Fibroblast of peridontal ligament (primary cell): ENCODE results near the gene PACRG.

ENCODE experiments used
- DNase-seq: peaks from one replicate; pipeline ENCODE4 v3.0.0-alpha.2; 2010; ENCODE audit errors: extremely low read depth

Gene PACRG

DNA sequence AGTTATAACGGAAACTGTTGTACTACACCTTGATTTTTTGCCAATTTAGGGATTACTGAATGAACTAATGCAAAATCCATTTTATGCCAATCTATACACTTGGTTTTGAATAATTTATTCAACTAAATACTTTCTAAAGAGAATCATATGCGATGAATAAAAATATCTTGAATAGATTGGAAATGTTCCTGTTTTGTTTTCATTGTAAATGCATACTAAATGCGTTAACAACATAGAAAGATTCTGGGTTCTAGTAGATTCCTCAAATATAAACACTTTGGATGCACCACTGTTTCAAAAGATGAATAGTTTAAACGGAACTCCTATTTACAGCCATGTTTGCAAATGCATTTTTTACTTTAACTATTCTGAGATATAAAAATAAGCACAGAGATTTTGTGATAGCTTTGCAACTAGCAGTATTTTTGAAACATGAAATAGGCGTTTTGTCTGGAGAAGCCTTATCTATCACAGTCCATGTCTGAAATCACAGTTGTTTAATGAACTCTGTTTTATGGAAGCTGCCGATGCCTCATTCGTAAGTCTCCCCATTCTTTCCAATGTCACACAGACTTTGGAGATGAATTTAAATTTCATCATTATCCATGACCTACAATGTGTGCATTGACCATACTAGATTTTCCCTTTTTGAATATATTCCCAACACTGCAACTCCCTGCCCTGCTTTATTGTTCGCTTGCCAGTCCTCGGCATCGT is 409.1 kb downstream of the PACRG start:
- DNase-seq, result no peak

DNA sequence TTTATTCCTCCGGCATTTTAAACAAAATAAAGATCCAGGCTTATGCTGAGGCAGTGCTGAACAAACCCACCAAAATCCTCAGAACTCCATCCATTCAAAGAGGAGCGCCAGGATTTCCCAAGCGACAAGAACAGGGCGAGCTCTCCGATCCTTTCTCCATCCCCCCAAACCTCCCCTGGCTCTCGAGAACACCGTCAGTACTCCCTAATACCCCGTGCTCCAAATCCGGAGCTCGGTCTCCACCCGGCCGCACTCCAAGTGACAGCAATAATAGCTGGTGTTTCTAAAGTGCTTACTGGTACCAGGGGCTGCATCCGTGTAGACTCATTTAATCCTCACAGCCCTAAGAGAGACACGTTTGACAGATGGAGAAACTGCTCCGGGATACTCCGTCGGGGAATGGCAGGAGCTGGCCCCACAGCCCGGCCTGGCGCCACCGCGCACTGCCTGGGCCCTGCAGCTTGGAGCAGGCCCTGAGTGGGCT is 409.7 kb downstream of the PACRG start:
- no peak for DNase-seq

DNA sequence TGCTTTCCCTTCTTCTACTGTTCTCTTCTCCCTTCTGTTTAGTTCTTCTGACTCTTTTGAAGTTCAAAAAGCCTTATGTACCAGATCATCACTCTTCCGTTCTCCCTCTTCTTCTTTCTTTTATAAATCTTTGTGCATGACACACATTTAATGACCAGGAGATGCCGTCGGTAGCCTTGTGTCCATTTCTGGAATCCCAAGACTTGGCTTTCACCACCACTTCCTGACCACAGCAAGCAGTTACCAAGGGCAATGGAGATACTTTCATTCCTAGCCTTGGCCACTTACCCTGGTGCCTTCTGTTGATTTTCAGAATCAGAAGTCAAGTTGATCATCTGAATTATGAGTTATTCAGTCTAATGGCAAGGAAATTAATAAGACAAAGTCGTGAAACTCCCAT is 418.3 kb downstream of the PACRG start:
- no peak for DNase-seq

DNA sequence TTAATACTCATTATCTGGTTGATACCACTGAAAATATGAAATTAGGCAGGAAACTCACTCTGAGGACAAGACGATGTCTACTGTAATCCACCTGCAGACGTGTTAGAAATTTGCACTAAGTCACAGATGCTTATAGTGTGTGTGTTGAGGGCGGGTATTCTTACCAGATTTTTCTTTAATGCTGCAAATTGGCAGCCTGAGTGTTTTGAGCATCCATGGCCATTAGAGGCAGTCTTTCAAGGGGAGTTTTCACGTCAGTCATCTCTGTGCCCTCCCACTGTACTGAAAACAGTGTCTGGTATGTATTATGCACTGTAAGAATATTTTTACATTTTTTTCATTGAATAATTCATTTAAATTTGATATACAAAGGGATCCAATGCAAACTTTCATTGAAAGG is 420.2 kb downstream of the PACRG start:
- no peak for DNase-seq

DNA sequence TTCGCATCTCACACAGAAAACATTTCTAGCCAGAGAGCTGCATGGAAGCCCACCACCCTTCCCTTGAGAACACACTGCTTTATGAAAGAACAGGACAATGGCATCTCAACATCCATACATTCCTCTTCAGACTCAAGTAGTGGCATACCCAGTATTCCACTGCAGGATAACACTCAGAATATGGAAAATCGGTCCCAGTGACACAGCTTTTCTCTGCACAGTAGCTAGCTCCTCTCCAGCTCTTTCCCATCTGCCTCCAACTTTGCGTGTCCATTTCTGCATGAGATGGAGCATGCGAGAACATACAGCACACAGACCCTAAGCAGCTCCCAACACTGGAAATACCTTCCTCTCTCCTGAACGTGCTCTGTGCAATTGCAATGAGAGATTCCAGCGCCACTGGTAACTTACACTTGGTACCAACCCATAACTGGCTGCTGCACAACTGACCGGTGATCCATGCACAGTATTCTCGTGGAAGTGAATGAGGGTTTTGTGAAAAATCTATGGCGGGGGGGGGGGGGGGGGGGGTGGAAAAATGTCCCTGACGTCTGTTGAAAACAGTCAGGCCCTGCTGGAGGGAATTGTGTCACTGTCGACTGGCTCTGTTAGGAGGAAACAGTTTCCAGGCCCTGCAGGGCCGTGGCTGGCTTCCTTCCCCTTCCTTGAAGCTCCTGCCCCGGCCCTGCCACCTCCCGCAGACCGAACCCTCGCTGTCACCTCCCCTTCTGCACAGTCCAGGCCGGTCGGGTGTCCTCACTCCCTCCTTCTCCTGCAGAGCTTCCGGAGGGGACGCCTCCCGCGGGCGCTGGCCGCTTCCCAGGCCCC is 420.9 kb downstream of the PACRG start:
- DNase-seq, result no peak

DNA sequence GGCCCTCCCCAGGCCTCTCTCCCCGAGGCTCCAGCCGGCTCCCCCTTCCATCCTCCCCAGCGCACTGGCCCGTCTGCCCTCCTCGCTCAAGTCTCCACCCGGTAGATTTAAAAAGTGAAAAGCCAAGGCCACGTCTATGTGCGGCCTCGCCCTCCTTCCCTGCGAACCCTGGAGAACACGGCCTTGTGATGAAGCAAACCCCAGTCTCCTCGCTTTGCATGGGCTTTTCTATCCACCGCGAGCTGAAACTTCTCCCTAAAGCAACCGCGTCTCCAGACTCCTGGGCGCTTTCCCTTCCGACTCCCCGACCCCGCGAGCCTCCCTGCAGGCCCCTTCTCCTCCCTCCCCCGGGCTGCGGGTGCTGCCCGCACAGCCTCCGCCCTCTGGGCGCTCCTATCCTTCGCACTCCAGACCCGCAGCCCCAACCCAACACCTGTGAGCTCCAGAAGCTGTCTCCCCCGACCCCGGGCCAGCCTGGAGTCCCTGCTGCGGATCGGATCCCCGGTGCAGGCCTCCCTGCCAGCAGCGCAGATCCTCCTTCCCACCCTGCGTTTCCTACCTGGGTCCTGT is 421.6 kb downstream of the PACRG start:
- DNase-seq, result no peak

DNA sequence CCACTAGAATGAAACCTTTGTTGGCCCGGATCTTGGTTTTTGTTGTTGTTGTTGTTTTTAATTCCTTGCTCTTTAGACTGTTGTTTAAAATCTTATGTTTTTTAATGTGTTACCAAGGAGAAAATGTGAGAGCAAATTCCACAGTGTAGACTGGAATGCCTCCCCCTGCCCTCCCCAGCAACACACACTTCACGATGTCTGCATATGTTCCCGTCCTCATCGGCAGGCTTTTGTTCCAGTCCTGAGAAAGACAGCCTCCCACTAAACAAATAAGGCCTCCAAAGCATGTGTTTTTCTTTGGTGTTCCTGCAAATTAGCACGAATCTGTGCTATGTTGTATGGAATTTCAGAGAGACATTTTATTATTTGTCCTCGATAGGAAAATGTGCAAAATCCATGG is 423.4 kb downstream of the PACRG start:
- DNase-seq, result no peak

DNA sequence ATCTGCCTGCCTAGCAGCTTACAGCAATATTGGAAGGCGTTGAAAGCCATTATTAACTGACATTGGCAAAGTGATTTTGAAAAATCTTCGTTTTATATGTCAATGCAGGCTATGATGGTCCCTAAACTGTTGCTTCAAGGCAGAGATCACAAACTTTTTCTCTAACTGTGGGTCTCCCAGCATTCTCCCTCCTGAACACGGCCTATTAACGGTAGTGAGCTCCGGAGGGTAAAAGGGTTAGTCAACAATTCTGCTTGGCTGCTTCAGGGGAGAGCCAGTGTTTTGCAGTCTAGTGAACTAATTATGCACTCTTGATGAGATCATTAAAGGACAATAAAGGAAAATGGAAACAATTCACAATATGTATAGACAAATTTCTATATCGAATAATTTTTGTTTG is 424.9 kb downstream of the PACRG start:
- no peak for DNase-seq

DNA sequence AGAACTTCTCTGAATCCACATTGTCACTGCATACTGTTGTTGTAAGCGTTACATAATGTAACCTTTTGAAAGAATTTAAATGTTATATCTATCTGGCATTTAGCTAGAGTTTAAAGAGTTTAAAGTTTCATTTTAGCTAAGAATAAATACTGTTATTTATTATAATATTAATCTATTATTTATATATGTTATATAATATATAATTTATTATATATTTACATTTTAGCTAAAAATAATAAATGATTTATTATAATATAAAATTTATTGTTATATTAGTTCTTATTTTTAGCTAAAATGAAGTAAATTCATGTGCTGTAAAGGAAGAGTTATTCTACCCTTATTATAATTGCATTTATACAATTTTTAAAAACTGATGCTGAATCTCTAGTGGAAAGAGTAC is 431.3 kb downstream of the PACRG start:
- DNase-seq, result no peak

DNA sequence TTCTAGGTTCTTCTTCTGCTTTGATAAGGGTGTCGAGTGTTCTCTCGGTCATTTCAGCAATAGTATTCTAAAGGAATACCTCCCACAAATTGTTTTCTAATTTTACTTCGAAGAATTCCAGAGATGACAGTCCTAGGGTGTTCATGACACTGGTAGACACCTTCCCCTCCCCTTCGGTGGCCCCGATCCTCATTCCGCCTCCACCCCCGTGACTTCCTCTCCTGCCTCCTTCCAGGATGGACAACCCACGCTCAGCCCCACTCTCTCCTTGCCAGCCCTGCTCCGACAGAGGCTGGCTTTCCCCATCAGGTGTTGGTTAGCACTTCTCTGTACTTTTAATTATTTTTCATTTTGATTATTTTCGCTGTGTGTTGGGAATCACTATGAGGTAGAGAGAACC is 431.9 kb downstream of the PACRG start:
- DNase-seq, result no peak

DNA sequence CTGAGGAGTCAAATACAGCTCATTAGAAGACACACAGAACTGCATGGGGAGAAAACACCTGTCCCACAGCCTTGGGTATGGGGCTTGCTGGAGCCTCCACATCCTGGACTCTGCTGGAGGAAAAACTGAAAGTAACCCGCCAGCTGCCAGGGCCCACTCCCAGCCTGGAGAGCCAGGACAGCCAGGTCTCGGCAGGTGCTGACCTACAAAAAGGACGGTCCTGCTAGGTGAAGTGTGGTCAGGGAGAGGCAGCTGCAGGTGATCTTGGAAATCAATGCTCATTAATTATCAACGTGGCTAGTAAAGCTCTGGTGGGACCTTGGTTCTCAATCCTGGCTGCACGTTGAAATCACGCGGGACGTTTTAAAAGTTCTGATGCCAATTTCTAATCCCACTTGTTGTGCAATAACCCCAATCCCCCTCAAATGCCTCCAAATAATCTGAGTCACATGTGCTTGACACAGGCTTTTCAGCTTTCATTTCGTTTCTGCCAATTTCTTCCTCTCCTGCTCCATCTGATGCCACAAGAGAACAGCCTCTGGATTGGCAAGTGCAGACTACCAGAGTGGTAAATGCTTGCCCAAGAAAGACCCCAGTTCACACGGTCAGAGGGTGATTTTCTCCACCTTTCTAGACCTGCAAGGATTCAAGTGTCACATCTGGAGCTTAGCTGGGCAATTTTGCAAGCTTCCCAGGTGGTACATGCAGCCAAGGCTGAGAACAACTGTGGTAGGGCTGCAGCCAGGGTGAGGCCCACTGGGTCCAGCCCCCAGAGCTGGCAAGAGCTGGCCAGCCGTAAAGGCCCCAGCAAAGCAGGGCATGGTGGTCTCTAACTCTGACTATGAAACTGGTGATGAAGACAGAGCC is 434.5 kb downstream of the PACRG start:
- DNase-seq, result no peak

DNA sequence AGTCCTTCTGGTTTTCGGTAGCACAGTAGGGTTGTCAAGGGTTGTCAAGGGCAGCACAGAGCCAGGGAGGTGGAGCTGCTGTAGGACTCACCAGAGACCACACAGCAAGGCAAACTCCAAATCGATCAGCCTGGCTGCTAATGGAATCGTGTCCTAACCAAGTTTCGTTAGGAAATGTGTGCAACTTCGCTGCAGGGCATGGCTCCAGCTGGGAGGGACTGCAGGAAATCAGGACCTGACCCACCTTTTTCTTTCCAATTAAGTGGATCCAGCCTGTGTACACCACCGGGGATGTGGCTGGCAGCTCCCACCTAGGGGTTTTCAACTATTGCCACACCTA is 435.1 kb downstream of the PACRG start:
- DNase-seq, result no peak

DNA sequence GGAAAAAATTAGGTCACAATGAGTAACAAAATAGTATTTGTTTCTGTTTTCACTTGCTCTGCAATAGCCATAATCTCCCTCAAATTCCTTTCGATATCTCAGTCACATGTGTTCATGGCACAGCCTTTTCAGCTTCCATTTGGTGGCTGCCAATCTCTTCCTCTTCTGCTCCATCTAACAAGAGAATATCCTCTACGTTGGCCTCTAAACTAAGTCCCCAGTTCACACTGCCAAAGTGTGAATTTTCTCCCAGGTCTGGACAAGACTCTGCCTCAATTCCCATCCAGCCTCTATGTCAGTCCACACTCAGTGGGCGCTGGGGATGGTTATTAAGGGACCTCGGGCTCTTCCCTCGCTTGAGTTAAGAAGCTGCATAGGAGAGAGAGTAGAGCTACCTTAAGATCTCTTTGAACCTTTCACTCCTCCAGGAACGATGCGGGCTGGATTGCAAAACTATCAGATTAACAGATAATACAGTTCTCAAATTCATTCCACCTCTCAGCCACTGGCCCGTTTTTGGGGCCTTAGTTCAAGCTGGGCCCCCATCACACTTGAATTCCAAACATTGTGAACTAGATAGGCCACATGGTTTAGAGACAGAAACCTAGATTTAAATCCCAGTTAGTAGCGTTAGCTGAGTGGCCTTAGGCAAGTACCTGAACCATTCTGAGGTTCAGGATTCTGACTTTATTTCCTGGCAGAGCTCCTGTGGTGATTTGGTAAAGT is 436.6 kb downstream of the PACRG start:
- DNase-seq, result no peak

DNA sequence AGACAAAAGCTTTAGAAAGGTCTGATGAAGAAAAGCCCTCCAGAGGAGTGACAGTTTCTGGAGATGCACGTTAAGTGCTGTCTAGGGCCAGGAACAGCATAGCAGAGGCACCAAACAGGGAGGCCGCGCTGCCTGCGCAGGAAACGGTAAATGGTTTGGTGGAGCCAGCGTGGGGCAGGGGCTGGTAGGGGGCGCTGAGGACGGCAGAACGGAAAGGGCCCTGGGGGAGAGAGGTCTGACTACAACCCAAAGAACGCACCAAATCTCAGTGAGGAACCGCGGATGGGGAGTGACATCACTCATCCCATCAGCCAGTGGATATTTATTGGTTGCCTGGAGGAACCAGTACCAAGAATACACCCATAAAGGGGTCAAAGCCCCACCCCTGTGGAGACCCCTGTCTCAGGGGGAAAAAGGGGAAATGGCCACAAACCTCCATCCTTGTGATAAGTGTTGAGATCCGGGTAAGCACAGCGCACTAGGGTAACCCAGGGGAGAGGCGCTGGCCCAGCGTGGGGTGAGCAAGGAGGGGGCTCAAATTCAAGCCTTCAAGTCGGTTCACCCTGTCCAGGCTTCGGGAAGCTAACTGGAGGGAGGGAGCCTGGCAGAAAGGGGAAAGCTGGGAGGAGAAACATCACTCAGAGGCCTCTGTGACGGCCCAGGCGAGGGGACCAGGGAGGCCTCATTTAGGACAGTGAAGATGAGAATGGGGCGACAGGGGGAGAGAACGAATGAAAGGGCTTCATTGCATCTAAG is 437.6 kb downstream of the PACRG start:
- DNase-seq, result no peak

DNA sequence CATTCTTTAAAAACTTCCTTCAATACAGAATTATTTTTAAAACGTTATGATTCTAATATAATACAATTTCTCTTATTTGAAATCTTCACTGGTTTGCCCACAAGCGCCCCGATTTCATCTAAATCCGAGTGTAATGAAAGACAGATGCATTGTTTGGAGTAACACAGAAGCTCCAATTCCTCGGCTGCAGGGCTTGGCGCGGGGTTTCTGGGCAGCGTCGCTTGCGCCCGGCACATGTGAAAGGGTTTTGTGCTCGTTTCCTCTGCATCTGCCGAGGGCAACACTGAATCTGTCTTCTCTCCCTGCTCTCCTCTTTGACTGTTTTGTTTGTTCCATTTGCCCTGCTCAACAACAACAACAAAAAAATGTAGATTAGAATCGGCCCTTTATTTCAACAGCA is 438.1 kb downstream of the PACRG start:
- no peak for DNase-seq

DNA sequence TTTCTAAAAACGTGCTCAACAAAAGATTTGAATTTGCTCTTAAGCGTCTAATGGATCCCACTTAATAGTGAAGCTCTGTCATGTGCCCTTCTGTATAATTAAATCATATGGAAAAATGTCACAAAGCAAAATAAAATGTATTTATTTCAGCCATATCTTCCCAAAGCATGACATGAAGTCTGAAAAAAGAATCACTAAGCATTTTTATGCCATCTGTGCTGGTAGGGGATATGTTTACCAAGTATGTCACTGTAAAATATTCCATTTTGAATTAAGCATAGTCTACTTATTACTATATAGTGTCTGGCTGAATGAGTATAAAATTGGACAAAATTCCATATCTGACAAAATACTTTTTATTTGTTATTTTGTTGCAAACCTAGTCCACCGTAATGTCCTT is 438.7 kb downstream of the PACRG start:
- DNase-seq, result no peak

DNA sequence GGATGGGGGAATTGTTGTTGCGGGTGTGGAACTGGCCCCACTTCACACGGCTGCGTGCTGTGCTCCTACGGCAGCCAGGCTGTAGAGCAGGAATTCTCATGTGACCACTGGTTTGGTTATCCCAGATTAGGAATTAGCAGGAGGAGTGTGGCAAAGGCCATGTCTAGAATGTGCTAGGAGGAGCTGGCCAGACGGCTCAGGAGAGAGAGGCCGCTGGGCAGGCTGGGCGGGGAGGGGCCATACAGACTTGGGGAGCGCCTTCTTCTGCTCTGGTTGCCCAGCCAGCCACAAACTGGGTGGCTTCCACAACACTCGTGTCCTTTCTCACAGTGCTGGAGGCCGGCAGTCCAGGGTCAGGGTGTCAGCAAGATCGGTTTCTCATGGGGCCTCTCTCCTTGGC is 441.7 kb downstream of the PACRG start:
- no peak for DNase-seq

DNA sequence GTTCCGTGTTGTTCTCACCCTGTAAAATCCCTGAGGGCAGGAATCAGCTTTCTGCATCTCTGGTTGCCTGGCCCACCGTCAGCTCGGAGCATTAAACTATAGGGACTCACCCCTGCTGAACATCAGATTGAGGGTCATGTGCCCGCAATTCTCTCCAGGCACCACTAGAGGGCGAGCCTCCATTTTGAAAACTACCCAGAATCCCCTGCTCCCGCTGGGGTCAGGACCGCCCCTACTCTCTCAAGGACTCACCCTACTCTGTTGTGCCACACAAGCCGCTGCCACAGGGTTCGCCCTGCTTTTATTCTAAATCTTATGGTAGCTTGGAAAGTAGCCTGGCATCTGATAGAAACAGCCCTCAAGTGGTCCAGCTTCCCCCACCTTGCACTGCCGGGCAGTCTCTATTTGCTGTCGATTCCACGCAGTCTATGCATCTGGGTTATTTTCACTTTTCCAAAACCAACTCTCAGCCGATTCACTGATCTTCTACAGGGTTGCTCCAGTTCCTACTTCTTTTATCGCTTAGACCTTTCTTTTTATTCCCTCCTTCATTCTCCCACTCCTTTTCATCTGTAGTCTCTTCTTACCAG is 442.6 kb downstream of the PACRG start:
- DNase-seq, result no peak

DNA sequence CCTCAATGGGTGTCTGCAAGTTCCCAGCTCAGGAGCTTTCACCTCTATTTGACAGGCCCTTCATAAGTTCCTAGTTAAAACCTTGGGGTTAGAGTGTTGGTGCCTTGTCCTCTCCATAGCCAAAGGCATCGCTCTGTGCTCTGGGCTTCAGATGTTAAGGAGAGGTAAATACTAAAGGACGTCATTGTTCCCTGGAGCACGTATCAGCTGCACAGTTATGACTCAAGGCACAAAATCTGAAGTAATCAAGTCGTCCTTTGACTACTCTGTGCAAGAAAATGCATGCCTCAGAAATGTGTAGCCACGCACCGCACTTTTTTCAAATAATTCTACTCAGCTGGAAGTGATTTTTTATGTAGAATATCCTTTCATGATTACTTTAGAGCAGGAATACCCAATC is 446.0 kb downstream of the PACRG start:
- no peak for DNase-seq

DNA sequence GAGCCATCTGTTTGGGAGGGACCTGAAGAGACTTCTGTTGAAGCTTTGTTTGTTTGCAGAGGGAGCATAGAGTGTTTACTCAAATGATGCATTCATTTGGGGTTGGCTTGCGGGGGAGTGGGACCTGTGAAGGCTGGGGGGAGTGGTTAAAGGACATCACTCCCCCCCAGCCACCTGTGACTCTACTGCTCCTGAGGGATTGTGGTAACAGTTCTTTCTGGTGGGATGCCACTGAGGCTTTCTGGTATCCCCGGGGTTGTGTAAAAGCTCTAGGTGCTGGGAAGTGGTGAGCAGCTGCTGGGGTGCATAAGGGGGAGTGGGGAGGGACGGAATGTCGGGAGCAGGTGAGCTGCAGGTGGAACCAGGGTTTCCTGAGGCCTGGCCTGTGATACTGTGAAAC is 447.5 kb downstream of the PACRG start:
- DNase-seq, result no peak
